HuH-7.5 (cell line): ENCODE measurements around the gene SOX11.
"Not testable (repeated sequence)": the region's sequence is repeated elsewhere in the genome, so short reads cannot be mapped to it uniquely, and the experiment has no call there.

Experiments used
- DNase-seq: peaks from one replicate; pipeline ENCODE4 v3.0.0; 2011; ENCODE audit warnings: low spot score

The SOX11 gene

DNA sequence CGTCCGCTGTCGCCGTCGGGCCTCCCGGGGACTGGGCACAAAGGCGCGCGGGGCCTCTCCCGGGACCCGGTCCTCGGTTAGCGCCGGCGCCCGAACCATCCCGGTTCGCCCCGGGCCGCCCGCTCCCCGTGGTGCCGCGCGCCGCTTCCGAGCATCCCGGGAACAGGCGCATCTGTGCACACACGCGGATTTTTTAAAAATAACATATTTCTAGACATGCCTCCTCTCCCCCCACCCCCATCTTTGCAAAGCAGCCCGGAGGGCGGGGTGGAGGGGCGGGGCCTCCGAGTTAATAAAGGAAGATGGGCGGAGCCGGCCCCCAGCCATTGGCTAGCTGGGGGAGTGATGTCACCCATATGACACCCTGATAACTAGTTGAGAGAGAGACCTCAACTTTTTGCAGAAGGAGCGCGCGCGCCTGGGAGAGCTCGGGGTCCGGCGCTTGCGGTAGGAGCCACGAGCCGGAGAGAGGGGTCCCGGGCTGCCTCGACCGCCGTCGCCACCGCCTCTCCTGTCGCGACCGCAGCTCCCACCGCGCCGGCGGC, at the start of gene SOX11:
Gene SOX11, plus strand, starts transcription at position 400 of the 545 bp plus-strand sequence. CDS start 338 bp downstream, outside the sequence.
- DNase-seq = no peak

DNA sequence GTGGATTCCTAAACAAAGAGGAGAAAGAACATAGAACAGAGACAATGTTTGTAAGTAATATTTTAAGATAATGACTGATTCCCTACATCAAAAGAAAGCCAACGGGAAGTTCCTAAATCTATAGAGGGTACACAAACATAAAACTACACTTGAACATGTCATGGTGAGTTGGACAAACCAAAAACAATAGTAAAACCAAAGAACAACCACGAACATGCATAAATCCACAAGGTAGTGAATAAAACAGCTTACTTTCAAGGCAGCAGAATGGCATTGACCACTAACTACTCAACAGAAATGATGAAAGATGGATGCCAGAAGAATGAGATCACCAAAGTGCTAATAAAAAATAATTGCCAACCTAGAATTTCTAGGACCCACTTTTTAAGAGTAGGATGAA, 39.5 kb upstream of the SOX11 start:
- DNase-seq = not testable (repeated sequence)

DNA sequence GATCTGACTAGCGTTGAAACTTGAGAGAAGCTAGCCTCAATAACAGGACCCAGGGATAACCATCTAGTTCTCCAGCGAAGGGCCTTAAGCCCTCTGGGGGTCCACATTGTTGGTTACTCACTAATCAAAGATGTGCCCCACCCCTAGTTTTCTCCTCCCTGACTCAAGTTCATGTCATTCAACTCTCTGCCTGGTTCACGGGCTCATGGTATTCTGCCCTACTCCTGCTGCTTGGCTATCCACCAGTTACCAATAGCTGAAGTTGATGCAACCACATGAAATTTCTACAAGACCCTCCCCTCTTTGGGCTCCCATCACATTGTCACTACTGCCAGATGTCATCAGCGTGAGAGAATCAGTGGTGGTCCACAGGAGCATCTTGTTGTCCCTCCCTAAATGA, 38.4 kb upstream of the SOX11 start:
- not testable (repeated sequence) for DNase-seq

DNA sequence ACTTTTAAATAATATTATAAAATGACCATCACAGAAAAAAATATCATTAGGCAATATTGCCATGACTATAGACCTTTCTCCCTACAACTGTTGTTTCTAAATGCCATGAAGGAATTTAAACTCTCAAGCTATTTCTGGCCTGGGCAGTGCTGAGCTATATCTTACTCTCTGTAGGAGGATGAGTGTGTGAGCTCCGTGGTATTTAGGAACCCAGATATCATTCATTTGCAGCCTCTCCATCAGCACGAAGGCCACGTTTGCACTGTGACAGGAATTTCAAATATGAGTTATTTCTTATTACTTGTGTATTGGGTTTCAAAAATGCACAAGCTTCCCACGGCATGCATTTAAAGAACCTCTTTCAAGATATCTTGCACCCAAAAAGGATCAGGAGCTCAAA, 35.0 kb upstream of the SOX11 start:
- no peak for DNase-seq

DNA sequence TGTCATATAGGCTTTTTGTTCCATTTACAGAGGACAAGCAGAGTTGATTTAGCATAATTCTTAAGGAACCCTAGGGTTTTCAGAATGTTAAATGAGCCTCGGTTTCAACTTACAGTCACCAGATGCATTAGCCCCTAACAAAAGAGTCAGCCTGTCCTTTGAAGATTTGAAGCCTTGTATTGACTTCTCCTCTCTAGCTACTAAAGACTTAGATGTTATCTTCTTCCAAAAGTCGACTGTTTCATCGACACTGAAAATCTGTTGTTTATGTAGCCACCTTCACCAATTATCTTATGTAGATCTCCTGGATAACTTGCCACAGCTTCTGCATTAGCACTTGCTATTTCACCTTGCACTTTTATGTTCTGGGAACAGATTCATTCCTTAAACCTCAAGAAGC, 31.6 kb upstream of the SOX11 start:
- no peak for DNase-seq

DNA sequence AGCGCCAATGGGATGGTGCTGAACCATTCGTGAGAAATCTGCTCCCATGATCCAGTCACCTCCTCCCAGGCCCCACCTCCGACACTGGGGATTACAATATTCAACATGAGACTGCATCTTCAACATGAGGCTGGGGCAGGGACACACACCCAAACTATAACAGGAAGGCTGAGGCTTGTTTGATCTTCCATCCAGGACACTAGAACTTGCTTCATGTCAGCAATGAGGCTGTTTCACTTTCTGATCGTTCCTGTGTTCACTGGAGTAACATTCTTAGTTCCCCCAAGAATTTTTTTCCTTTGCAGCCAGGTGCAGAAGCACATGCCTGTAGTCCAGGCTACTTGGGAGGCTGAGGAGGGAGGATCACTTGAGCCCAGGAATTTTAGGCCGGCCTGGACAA, 30.8 kb upstream of the SOX11 start:
- no peak for DNase-seq

DNA sequence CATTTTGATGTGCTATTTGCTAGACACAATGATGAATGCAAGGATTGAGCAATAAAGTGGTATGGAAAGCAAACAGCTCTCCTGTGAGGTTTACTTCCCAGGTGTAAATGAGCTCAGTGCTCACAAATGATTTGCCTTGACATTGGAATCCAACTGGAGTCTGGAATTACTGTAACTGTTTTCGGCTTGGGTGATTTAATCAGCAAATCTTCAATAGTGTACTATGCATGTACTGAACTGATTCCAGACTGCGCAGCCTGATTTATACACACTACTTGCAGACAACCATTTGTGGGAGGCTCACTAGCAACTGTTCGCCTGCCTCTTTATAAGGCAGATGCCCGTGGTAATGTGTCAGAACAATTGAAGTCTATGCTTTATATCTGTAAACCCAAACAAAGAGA, 27.9 kb upstream of the SOX11 start:
- no peak for DNase-seq

DNA sequence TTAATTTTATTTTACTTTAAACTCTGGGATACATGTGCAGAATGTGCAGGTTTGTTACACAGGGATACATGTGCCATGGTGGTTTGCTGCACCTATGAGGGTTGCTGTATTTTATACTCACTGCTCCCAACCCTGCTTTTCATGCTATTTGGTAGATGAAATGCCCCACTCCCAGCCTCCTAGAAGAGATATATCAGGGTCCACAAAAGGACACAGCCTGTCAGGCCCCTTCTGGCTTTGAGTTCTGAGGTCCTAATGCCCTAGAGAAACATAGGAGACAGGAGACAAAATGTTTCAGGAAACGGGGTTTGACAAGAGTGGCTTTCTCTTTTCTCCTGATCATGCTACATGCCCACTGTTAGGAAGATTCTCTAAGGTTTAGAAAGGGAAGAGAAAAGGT, 27.1 kb upstream of the SOX11 start:
- no peak for DNase-seq

DNA sequence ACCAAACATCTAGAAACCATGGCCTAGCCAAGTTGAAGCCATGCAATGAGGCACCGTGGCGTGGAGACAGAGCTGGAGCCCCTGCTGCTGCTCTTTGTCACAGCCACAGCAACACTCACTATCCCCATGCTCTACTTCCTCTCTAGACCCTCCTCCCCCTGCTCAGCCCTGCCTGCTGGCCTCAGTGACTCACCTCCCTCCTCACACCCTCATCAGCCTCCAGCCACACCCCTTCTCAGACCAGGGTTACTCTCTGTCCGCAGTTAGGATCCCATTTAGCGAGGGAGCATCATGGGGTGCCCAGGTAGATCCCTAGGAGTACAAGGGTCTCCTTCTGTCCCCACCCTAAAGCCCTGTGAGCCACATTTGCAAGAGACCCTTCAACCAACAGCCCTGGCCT, 25.4 kb upstream of the SOX11 start:
- DNase-seq = no peak

DNA sequence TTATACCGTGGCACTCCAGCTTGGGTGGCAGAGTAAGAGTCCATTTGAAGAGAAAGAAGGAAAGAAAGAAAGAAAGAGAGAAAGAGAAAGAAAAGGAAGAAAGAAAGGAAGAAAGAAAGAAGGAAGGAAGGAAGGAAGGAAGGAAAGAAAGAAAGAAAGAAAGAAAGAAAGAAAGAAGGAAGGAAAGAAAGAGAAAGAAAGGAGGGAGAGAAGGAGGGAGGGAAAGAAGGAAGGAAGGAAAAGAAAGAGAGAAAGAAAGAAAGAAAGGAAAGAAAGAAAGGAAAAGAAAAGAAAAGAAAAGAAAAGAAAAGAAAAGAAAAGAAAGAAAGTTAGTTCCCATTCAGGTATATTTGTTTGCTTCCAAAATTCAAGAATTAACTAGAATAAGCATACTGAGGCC, 24.5 kb upstream of the SOX11 start:
- not testable (repeated sequence) for DNase-seq

DNA sequence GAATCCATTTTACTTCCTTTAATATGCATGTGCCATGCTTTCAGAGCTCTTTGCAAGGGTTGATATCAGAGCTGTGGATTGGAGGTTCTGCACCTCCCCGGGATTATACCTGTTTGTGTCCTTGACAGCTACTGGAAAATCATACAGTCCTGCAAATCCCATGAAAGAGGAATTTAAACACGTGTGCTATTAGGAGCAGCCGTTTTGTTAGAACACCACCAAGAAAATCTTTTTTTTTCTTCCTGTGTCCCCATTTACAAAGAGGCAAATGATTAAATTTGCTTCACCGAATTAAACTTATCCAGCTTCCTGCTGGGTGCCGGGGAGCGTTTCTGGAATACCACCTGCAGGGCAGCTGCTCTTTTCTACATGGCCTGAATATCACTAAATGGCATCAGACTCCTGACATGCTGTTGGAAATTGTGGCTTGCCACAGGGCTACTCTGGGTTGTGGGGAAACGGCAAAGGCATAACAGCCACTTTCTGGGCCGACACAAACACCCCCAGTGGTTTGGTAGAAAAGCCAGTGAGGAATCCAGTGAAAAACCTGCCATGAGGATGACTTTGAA, 23.4 kb upstream of the SOX11 start:
- no peak for DNase-seq

DNA sequence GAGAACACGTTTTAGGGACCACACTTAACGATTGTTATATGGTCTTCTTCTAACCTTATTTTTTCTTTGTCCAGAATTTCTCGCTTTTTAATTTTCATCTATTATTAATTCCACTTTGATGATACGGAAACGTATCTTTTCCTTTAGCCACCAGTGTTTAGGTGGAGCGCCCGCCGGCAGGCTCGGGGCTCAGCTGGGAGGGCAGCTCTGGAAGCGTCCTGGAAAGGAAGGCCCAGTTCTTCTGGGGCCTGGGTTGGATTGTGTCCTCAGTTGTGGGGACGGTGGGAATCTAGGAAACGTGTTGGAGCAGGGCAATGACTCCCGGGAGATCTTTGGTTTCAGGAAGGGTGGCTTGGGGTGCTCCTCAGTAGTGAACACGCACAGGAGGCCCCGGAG, 19.4 kb upstream of the SOX11 start:
- DNase-seq = no peak

DNA sequence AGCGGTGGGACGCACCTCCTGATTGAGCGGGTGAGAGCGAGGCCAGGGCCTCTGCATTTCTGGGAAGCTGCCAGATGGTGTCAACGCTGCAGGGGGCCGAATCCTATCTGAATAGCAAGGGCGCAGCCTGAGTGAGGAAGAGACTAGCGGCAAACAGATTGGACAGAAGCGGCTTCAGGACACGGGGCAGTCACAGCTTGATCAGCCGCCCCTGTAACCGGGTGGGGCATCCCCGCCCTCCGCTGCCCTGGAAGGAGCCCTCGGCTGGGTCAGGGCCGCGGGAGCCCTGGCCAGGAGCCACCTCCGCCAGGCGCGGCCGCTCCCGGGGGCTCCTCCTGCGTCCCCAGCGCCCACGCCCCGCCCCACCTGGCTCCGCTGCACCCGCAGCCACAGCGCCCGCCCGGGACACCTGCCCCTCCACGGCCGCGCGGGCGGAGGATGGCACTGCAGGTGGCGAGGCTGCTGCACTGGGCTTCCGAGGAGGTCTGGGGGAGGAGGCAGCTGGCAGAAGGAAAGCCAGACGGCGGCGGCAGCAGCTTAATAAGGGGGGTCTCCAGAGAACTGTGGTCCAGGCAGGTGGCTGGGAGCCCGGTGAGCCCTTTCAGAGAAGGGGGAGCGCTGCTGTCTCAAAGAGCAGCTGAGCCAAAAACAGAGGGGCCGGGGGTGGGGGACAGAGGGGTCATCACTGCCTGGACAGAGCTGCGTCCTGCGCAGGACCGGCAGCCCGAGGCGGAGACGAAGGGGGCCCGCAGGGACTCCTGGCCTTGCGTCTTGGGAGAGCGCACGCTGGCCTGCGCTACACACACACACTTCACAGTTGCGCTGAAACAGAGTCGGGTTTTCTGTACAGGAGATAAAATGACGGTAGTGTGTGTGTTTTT, 18.8 kb upstream of the SOX11 start:
- DNase-seq = no peak

DNA sequence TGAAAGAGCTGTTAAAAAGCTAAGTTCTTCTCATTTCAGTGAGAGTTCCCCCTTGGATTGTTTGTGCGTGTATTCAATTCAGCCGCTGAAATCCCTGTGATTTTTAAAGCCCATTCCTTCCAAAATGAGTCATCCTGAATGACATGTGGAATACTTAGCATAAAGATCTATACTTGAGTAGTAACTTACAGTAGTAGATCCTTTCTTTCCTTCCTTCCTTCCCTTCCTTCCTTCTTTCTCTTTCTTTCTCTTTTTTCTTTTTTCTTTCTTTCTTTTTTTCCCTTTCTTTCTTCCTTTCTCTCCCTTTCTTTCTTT, 18.2 kb upstream of the SOX11 start:
- no peak for DNase-seq

DNA sequence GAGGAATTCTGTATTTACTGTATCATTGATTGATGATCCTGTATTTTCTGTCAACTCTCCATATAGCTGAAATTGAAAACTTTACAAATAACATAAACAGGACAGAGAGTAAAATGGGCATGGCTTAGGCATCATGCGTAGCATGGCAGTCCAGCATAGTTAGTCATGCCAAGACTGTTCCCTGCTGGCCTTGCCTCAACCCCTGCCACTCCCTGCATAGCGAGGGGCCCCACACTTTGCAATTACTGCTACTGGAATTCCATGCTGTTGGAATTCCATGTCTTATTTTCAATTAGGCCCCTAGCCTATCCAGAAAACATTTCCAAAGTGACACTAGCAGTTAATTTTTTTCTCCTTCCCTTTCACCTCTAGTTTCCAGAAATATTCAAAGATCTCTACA, 15.1 kb upstream of the SOX11 start:
- DNase-seq = no peak

DNA sequence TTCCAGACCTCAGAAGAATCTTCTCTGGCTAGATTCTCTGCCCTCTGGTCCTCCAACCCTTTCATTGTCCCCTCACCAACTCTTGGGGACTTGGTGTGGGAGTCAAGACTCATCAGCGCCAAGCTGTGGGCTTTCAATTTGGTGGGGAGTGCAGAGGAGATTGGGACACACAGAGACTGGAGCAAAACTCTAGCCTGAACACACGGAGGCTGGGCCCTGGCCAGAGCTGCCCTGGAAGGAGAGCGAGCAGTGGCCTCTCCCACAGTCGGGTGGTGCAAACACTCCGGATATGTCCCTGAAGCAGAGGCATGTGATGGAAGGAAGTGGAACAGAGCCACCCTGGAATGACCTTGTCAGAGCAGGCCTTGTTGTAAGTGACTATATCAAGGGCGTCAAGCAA, 8.7 kb upstream of the SOX11 start:
- no peak for DNase-seq

DNA sequence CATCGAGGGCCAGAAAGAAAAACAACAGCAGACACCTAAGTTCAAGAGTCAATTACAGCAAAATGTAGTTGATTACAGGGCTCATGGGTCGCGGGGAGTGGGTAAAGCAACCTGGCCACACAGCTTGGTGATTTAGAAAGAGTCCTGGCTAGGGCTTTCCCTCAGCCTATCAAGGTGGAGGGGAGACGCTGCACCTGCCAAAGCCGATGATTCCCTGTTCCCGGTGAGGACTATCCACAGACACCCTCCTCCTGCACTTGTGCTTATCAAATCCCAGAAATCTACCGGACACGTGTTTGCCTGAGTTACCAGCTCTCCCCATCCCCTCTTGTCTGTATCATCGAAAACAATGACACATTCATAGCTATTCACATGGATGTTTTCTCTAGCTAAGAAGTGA, 7.0 kb upstream of the SOX11 start:
- DNase-seq = no peak

DNA sequence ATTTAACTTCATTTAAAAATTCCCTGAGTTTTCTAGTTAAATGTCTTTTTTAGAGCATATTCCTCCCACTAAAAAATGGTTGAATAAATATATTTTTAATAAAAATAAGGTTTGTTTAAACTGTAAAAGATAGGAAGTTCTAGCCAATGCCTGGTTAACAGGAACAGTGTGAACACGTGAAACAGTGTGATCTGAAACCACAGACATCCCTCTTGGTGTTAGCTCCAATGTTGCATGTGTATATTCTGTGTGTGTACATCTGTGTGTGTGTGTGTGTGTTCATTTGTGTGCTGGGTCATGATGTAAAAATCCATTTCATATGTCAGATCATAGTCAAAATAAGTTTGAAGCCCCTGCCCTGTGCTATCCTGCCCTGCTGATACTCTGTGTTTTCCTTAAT, 6.1 kb upstream of the SOX11 start:
- no peak for DNase-seq

DNA sequence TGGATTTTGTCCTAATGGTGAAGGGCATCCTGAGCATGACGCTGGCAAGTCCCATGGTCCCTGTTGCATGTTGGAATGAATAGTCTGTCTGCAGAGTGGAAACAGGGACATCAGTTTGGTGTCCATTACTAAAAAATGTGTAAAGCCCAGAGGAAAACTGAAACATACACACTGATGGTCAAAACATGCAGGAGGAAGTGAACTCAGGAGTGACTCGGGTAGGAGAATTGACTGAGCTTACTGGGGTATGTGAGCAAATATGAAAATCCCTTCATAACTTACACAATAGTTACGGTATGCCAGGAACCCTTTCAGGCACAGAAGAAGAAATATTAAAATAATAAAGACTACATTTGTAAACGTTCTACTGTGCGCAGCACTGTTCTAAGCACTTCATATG, 5.6 kb upstream of the SOX11 start:
- no peak for DNase-seq

DNA sequence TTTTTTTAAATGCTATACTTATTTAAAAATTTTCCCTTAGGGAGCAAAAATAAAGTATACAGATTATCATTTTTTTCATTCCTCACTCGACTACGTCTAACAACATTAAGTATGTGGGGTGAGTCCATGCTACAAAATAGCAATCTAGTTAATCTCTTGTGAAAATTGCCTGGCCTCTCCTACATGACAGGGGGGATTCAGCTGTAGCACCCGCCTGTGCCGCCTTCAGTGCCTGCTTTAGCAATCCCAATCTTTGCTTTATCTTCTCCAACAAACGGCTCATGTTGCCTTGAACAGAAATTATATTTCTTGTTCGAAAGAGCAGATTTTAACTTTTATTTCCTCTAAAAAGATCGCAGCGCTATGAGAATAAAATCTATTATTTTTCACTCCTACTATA, 2.4 kb upstream of the SOX11 start:
- DNase-seq = no peak

DNA sequence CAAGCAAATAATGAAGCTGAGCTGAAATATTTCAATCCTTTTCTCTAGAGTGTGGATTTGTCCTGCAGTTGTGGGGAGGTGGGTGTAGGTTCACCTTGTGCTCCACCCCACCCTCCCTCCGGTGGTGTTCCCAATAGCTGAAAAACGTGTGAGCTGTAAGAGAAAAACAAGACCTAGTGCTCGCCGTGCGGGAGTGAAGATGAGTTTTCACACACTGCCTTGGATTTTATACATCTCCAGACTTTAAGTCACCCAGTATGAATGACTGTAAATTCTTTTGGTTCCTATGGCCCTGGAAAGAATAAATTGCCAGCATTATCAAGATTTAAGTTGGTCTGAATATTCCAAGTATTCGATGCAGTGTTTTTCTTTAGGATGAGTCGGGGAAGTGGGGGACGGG, 1.9 kb upstream of the SOX11 start:
- DNase-seq = no peak

DNA sequence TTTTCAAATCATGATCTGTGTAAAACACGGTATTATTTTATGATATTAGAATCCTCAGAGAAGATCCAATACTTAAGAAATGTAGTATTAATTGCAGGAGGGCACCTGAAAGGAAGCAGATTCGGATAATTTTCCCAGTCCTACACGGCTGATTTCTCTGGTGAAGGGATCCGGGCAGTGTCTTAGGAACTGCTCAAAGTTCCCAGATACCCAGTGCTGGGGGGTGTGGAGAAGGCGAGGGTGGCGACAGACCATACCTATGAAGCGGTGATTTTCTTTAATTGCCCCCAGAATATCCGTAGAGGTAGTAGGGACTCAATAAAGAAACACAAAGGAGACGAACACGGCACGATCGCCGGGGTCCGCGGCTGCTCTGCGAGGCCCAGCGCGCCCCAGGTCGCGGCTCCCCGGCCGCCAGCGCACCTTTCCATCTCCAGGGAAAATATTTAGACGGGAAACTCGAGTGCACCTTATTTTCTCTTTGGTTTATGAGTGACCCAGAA, 1.4 kb upstream of the SOX11 start:
- no peak for DNase-seq

DNA sequence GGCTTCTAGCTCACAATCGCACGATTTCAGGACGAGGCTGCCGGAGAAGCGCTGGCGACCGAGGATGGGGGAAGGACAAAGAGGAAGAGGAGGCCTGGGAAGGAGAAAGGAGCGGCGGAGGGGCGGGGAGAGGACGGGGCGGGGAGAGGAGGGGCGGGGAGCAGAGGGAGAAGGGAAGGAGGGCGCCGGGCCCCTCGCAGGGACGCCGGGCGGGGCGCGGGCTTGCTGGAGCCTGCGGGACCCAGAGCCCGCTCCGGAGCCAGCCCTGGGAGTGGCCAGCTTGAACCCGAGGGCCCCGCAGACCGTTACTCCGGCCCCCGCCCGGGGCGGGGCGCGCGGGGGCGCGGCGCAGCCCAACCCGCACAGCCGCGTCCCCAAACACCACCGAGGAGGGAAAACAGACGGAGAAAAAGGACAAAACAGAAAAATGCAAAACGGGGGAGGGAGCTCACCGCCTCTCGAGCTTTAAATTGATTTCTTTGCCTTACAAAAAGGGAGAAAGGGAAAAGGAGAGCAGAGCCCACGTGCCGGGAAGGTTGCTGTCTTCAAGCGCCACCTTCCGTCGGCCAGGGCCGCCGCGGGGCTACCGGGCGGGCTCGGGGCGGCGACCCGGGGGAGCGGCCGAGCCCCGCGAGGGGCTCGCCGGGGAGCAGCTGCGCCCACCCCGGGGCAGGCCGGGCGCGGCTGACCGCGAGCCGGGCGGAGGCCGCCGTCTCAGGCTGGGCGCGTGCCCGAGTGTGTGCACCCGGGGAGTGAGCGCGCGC, 781 bp upstream of the SOX11 start:
- DNase-seq = no peak
